ENCODE results near the gene ADAMTS14.

The ADAMTS14 gene

GRCh38 chr10:70676511-70676910 lies 4.2 kb downstream of the ADAMTS14 start:
- no peak for DNase-seq

DNA sequence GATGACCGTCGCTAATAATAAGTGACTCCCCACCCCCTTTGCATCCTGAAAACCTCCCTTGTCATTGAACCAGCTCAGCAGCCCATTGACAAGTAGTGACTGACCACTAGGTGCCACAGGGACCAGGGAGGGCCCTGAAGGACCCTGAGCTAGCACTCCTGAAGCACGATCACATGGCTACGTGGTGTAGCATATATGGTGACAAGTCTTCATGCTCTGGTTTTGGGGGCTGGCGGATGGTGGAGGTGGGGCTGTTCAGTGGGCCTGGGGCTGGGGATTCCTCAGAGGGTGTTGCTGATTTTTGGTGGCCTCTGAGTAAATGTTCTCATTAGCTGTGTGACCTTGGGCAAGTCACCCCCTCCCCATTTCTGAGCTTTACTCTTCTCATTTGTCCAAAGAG lies 4.7 kb downstream of the ADAMTS14 start:
- no peak for DNase-seq

- no peak for DNase-seq
Measured at GRCh38 chr10:70677620-70678249, 5.4 kb downstream of the ADAMTS14 start.

GRCh38 chr10:70678250-70678635 lies 5.9 kb downstream of the ADAMTS14 start:
- DNase-seq = no peak

DNA sequence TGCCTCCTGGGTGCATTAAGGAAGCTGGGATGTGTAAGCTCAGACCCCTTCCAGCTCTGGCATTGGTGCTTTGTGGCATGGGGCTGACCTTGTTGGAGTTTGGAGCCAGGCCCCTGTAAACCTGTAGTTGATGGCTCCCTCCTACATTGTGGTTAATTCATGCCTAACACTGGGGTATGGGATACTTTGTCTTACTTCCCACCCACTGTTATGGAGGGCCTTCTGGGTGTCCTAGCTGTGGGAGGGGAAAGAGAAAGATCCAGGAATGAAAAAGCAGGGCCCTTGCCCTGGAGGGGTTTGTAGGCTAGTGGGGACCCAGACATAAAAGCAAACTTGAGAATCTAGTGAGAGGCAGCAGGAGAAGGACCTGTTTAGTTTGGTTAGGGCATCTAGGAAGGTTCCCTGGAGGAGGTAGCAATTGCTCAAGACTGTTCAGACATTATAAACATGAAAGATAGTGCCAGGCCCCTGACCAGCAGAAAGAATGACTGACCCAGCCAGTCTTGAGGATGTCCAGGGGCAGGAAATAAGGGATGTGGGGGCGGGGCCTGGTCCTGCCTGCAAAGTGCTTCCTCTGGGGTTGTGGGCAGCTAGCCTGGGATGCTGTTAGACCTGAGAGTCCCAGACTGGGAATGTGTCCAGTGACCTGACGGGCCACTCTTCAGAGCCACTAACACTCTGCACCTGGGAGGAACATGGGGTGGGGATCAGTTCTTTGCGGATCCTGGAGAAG lies 6.6 kb downstream of the ADAMTS14 start:
- no peak for DNase-seq

- no peak for DNase-seq
Measured at GRCh38 chr10:70679498-70679897, 7.2 kb downstream of the ADAMTS14 start.

DNA sequence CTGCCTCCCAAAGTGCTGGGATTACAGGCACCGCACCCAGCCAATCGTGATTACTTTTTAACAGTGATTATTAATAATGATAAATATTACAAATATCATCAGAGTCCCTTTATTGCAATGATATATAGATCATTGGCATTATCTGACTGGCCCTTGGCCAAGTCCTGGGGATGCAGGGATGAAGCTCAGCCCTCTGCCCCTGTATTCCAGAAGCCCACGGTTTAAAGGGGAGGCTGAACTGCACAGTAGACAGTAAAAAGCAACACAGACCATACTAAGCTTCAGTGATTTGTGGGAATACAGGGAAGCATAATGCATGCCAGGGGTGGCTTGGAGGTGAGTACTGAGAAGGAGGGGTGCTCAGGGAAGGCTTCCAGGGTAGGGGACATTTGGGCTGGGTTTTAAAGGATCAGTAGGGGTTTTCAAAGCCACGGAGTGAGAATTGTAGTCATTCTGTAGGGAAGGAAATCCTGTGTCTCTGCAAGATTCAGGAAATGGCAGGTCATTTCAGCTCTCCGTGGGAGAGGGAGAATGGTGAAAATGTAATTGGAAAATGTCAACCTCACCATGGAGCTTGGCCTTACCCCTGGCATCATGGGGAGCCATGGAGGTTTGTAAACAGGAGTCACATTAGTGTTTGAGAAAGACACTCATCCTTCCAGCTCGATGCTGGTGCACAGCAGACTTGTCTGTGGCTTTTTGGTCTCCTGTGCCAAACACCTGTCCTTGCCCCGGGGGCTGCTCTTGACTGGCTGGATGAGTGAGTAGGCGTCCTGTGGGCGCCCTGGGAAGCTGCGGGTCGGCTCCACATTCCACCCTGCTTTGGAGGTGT lies 8.8 kb downstream of the ADAMTS14 start:
- DNase-seq = no peak

GRCh38 chr10:70681731-70682005 lies 9.4 kb downstream of the ADAMTS14 start:
- DNase-seq = no peak

DNA sequence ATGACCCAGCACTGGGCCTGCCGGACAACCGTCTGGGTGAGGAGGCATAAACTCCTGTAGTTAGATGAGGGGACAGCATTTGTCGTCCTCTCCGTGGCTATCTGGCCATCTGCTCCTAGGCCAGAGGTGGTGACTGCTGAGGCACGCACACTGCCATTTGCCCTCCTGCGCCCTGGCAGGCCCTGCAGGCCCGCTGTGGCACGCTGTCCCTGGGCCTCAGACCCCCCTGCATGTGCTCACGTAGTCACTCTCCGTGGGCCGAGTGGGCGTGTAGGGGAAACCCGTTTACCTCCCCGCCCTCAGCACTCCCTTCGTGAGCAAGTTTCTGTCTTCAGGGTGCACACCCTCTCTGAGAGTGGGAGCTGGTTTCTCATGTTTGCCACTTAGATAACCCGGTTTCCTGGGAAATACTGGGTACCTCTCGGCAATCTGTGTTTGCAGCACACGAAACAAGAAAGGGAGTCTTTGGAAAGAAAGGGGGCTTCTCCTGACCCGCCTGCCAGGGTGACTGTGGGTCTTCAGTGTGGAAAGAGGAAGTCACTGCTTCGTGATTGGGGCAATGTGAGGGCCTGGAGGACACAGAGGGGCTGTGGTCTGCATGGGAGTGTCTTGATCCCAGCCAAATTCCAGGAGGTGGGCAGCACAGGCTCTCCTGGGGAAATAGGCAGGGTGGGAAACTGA lies 10.8 kb downstream of the ADAMTS14 start:
- no peak for DNase-seq

DNA sequence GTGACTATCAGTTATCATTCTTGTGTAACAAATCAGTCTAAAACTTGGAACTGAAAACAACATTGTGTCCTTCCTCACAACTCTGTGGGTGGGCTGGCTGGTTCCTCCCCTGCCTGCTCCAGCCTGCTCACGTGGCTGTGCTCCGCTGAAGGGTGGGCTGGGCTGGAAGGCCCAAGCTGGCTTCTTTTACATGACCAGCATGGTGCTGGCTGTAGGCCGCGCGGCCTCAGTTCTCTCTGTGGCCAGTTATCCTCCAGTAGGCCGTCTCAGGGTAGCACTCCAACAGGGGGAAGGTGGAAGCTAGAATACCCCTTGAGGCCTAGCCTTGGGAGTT lies 11.3 kb downstream of the ADAMTS14 start:
- no peak for DNase-seq

- no peak for DNase-seq
Measured at GRCh38 chr10:70683940-70684339, 11.6 kb downstream of the ADAMTS14 start.

DNA sequence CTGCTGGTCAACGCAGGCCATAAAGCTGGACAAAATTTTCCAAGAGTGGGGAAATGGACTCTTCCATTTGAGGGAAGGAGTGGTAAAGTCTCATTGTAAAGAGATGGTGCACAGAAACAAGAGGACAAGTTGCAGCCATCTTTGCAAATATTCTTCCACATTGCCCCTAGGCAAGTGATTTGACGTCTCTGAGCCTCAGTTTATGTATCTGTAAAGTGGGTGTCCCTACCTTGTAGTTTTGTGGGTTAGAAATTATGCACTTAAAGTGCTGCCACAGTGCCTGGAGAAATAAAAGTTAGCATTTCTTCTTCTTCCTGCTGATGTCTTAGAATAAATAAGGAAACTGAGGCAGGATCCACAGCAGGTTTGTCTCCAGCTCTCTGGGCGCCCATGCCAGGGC lies 12.1 kb downstream of the ADAMTS14 start:
- no peak for DNase-seq

DNA sequence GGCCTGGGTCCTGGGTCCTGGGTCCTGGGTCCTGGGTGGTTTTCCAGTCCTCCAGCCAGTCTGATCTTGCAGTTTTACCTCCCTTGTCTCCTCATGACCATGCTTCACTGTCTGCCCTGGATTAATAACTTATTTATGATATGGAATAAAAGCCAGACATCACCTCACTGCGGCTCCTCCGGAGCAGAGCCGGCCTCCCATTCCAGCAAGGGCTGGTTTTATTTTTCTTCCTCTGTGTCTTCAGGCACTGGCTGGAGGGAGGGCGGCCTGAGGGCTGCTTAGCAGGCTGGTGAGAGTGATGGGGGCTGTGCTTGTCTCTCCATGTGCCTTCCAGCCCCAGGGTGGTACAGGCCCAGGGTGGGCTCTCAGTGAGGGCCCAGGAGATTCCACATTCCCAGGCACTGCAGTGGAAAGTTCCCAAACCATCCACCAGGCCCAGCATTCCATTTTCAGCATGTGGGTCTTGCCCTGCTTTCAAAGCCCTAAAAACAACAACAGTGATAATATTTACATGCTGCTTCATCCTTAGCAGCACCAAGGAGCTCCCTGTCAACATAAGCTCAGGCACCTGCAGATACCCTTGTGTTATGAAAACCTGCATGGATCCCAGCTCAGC lies 12.6 kb downstream of the ADAMTS14 start:
- DNase-seq = no peak

- no peak for DNase-seq
Measured at GRCh38 chr10:70685455-70685911, 13.2 kb downstream of the ADAMTS14 start.

DNA sequence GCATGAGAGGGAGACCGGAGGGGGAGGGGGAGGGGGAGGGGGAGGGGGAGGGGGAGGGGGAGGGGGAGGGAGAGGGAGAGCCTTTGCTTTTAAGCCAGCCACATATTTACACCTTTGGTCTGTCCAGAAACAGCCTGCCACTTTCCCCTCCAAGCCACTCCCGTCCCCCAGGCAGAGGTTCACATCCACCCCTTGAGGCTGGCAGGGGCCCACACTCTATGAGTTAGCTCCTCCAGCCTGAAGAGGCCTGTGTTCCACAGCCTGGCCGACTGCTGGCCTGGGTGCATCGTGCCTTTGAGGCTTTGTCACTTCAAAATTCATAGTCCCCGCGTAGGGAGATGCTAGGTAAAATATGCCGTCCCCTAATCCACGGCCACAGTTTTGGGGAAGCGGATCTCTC lies 16.5 kb downstream of the ADAMTS14 start:
- no peak for DNase-seq

GRCh38 chr10:70689661-70690060 lies 17.4 kb downstream of the ADAMTS14 start:
- no peak for DNase-seq

GRCh38 chr10:70690589-70690988 lies 18.3 kb downstream of the ADAMTS14 start:
- DNase-seq = no peak

- no peak for DNase-seq
Measured at GRCh38 chr10:70691611-70692010, 19.3 kb downstream of the ADAMTS14 start.

GRCh38 chr10:70692043-70692603 lies 19.8 kb downstream of the ADAMTS14 start:
- DNase-seq = no peak

DNA sequence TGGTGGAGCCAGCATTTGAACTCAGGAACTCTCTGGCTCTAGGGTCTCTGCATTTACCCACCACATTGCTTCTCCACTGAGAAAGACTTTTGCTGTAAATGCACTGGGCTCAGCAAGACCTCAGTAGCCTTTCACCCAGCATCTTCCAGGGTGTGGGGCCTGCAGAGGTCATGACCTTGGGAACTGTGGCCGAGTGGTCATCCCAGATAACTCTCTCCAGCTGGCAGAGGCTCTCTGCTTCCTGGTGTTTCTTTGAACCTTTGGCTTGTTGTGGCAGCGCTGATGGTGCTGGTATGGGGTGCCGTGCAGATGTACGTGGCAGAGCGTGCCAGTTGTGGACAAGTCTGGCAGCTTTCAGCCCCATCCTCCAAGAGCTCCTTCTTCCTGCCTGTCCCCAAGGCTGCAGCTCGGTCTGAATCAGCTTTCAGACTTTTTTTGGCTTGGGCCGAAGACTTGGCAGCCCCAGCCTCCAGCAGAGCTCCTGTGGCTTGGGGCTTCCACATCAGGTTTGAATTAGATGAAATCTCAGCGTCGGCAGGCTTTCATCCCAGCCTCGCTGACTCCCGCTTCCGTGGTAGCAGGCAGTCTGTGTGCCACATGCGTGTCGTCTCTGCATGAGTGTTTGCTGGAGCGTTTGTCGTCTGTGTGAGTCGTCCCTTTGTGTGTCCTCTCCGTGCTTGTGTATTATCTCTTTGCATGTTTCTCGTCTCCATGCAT lies 21.5 kb downstream of the ADAMTS14 start:
- no peak for DNase-seq

- DNase-seq = no peak
Measured at GRCh38 chr10:70694418-70695141, 22.3 kb downstream of the ADAMTS14 start.
